ENCODE data around the gene RUNX2. TPM values are rescaled to one million over a fixed set of nuclear protein-coding genes. Genes with fewer than 3 reads are reported as not detected.

The RUNX2 gene
- total and polyA plus RNA-seq, 9 of the 15 experiments (the other 6 are each of a cell fraction or from before 2014, with no cell fraction given): 0.29 to 1.00 (median 0.43) TPM

DNA sequence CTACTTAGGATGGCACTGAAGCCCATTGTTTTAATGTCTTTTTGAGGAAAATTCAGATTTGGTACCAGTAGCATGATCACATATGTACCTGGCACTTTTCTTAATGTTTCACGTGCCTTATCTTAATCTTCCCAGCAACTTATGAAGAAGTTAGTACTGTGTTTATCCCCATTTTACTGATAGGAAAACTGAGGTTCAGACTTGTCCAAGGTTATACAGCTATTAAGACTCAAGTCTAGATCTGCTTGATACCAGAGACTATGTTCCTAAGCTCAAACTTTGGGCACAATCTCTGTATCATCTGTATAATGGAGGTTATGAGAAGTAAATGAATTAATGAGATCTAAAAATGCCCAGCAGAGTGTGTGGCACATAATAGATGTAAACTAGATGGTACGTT is 229.3 kb downstream of the RUNX2 start:
- no peak overlapping the region for H2AFZ ChIP-seq (ENCODE audit: low read depth, low read length)
- no peak overlapping the region for H3K27ac ChIP-seq (ENCODE audit: extremely low read depth, low read depth, low read length)
- POLR2A ChIA-PET: interaction anchor here (0.6 kb wide), 1 partner anchor 118 kb away, joined by 3 read pairs; no protein-coding TSS in a partner anchor
- no peak overlapping the region for H3K4me3 ChIP-seq
- H3K4me1 ChIP-seq (replicated peaks in 1 of 2; ENCODE audit: control insufficient read depth in 2 of 2, insufficient read depth in 2 of 2, low read length in 2 of 2): no peaks in the 10 kb centered on the region; a peak in 2 of 5 replicates
- H3K9me1 ChIP-seq (ENCODE audit: control insufficient read depth, insufficient read depth, low read length): no peaks in the 10 kb centered on the region
- BruUV-seq (replicated peaks): no TSS peak
- no peaks in the 10 kb centered on the region for H3K9me3 ChIP-seq (replicated peaks; ENCODE audit: control insufficient read depth, insufficient read depth, low read depth, low read length)
- no peak overlapping the region for H3K9ac ChIP-seq (ENCODE audit: insufficient read depth in 1 of 2, low read depth in 2 of 2, low read length in 2 of 2)
- no peak overlapping the region for H3K4me2 ChIP-seq (ENCODE audit: insufficient read depth, low read length)
- CTCF ChIA-PET (ENCODE audit: low intra/inter-chr PET ratio): no interaction called here
- 3% methylated on average over 2 of the region's 2 CpGs for WGBS (ENCODE audit: insufficient coverage, low coverage, missing lambda C conversion rate)
- DNase-seq (ENCODE audit: extremely low read depth in 1 of 4, low spot score in 3 of 4): no peak
- H3K36me3 ChIP-seq (ENCODE audit: control insufficient read depth, insufficient read depth, low read length): no peaks in the 10 kb centered on the region
- FAIRE-seq: no peak
- peaks cover 4 to 25% of the 10 kb centered on the region in 2 experiments; a peak in 4 of 5 replicates for H3K27me3 ChIP-seq (ENCODE audit: control insufficient read depth in 2 of 2, insufficient read depth in 2 of 2, low read length in 2 of 2)
- TF ChIP-seq RBM25 (IDR thresholded peaks at IDR 0.05; ENCODE audit: low read depth, low read length, severe bottlenecking) (peak; percentile 87), KDM2B (CRISPR knock-in tag; IDR thresholded peaks at IDR 0.05) (no peak), CHD4 (IDR thresholded peaks at IDR 0.05; ENCODE audit: insufficient read depth, insufficient replicate concordance, low read depth, low read length, poor library complexity, severe bottlenecking) (peak; percentile 51), BCOR (IDR thresholded peaks at IDR 0.05) (0 out of 2 replicates have a peak, but pooled peaks have one; percentile 33), CCAR2 (IDR thresholded peaks at IDR 0.05; ENCODE audit: low read depth, low read length) (no peak)
- H3K79me2 ChIP-seq (ENCODE audit: control insufficient read depth, insufficient read depth, low read length): no peaks in the 10 kb centered on the region
- no peak for ATAC-seq
- H4K20me1 ChIP-seq (replicated peaks; ENCODE audit: control insufficient read depth, insufficient read depth, low read length): no peaks in the 10 kb centered on the region
- in situ Hi-C loops (cut with MboI): no loop called here
- intact Hi-C loops (cut with micrococcal nuclease): no loop called here

DNA sequence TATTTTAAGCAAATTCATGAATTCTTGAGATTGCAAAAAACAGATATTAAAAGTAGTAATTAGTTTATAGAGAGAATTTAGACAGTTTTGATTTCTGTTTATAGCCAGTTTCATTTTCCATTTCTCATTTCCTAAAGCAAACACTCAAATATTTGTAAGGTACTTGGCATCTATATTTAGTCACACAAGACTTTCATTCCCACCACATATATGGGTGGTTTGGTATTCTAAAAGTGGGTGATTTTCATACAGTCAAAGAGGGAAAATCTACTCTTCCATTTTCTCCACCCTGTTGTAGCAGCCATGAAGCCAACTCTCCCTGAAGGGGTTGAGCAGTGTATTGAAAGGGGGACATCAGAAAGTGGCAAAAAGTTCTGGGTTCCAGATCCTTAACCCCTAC is 230.7 kb downstream of the RUNX2 start:
- intact Hi-C loops (cut with micrococcal nuclease): no loop called here
- no peaks in the 10 kb centered on the region for H3K9me1 ChIP-seq (ENCODE audit: control insufficient read depth, insufficient read depth, low read length)
- TF ChIP-seq SP2 (IDR thresholded peaks at IDR 0.05; ENCODE audit: extremely low read depth, low read depth, low read length, poor library complexity, severe bottlenecking): no peak
- no peak for TF ChIP-seq U2AF1 (optimal IDR thresholded peaks at IDR 0.05; ENCODE audit: low read depth, low read length)
- TF ChIP-seq ATF7 (IDR thresholded peaks at IDR 0.05): no peak
- TF ChIP-seq SREBF1 (IDR thresholded peaks at IDR 0.05; ENCODE audit: borderline replicate concordance, low read depth, low read length): no peak
- TF ChIP-seq MYNN (IDR thresholded peaks at IDR 0.05): no peak
- TF ChIP-seq MYNN (CRISPR knock-in tag; IDR thresholded peaks at IDR 0.05): no peak
- TF ChIP-seq ZNF316 (IDR thresholded peaks at IDR 0.05): no peak
- no peak for TF ChIP-seq ZNF282 (CRISPR knock-in tag; IDR thresholded peaks at IDR 0.05)
- TF ChIP-seq ZFPM2 (CRISPR knock-in tag; IDR thresholded peaks at IDR 0.05): no peak
- TF ChIP-seq POLR2AphosphoS2 (IDR thresholded peaks at IDR 0.05; ENCODE audit: low read length): no peak
- no peak for TF ChIP-seq KLF13 (tag; IDR thresholded peaks at IDR 0.05; ENCODE audit: borderline replicate concordance, low read depth)
- ChIA-PET CTCF (ENCODE audit: low intra/inter-chr PET ratio) (no interaction called here), POLR2A (interaction anchor here (1.0 kb wide), 1 partner anchor 12 kb away, joined by 3 read pairs; no protein-coding TSS in a partner anchor)
- BruUV-seq (replicated peaks): no TSS peak
- ATAC-seq (no peak), FAIRE-seq (no peak), DNase-seq (ENCODE audit: extremely low read depth in 1 of 4, low spot score in 3 of 4) (no peak)
- no peak overlapping the region for H3K4me2 ChIP-seq (ENCODE audit: insufficient read depth, low read length)
- no peak overlapping the region for H3K9ac ChIP-seq (ENCODE audit: insufficient read depth in 1 of 2, low read depth in 2 of 2, low read length in 2 of 2)
- in situ Hi-C loops (cut with MboI): no loop called here
- no peaks in the 10 kb centered on the region for H3K9me3 ChIP-seq (replicated peaks; ENCODE audit: control insufficient read depth, insufficient read depth, low read depth, low read length)
- no peaks in the 10 kb centered on the region for H4K20me1 ChIP-seq (replicated peaks; ENCODE audit: control insufficient read depth, insufficient read depth, low read length)
- no peak overlapping the region for H2AFZ ChIP-seq (ENCODE audit: low read depth, low read length)
- no peak overlapping the region for H3K4me3 ChIP-seq
- H3K36me3 ChIP-seq (ENCODE audit: control insufficient read depth, insufficient read depth, low read length): no peaks in the 10 kb centered on the region
- H3K4me1 ChIP-seq (replicated peaks in 1 of 2; ENCODE audit: control insufficient read depth in 2 of 2, insufficient read depth in 2 of 2, low read length in 2 of 2): no peaks in the 10 kb centered on the region; a peak in 2 of 5 replicates
- H3K27ac ChIP-seq (ENCODE audit: extremely low read depth, low read depth, low read length): no peak overlapping the region
- H3K27me3 ChIP-seq (ENCODE audit: control insufficient read depth in 2 of 2, insufficient read depth in 2 of 2, low read length in 2 of 2): peaks cover 4 to 31% of the 10 kb centered on the region in 2 experiments; a peak in 4 of 5 replicates
- H3K79me2 ChIP-seq (ENCODE audit: control insufficient read depth, insufficient read depth, low read length): no peaks in the 10 kb centered on the region

Data from K562 (cell line).